Liver (tissue), 3 donors: ENCODE results near the gene MAP4K4.

Experiments
- ATF3 ChIP-seq: IDR thresholded peaks from 2 replicates; pipeline ENCODE4 v1.6.1; 2016; ENCODE audit warnings: antibody characterized with exemption
- CTCF ChIP-seq: fragments of 150-350 bp; IDR thresholded peaks from 2 replicates; pipeline ENCODE4 v1.5.1; 2017; ENCODE audit warnings: improper control_type of control experiment, low read depth, low read length; ENCODE audit not compliant: missing input control
- TAF1 ChIP-seq: conservative IDR thresholded peaks from 2 replicates; pipeline ENCODE4 v1.6.1; 2016; ENCODE audit warnings: antibody characterized with exemption, mild to moderate bottlenecking
- donor health status: healthy.
- donor health status: healthy.

- TF ChIP-seq TAF1 (no peak), CTCF (no peak), ATF3 (no peak)
Observed at GRCh38 chr2:101676674-101677073, 20.8 kb upstream of the MAP4K4 start.
